Measurements from ENCODE around the gene MRPS17. TPM values are rescaled to one million over a fixed set of nuclear protein-coding genes. Genes with fewer than 3 reads are reported as not detected.
A peak's percentile ranks its signal among the peaks of the same experiment; 100 is the strongest.

The MRPS17 gene
- total and polyA plus RNA-seq, 5 experiments from 2014 or later = 11.4 to 21.4 (median 18.0) TPM

DNA sequence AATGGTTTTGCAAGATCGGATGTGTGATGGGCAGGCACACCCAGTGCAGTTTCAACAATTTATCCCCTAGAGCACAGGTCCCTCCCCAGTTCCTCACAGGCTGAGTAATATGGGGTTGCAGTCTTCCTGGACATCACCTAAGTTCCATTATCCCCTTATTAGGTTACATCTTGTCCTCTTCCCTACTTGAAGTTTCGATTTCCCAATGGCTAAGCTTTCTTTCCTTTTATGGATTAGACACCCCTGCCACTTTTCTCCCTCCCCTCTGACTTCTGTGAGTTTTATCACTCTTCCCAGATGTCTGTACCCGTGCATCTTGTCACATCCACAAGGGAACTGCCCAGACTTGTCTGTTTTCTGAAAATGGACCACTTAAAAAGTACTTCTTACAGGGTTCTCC is 10.3 kb downstream of the MRPS17 start:
- H3K27me3 Mint-ChIP-seq = no peaks in the 10 kb centered on the region
- POLR2A ChIA-PET = no interaction called here
- peak overlapping the region in 6 of 10 donors; percentile 22 to 65 (median 48) for H3K27ac Mint-ChIP-seq

GRCh38 chr7:55963584-55964168 is 12.0 kb downstream of the MRPS17 start:
- no peaks in the 10 kb centered on the region for H3K9me3 Mint-ChIP-seq
- H3K27me3 Mint-ChIP-seq = no peaks in the 10 kb centered on the region
- peaks cover 0 to 13% (median 3%) of the 10 kb centered on the region in 3 donors for H3K36me3 Mint-ChIP-seq
- peaks cover 19 to 43% (median 38%) of the 10 kb centered on the region in 4 donors for H3K4me1 Mint-ChIP-seq
- ATAC-seq = no peak
- peak overlapping the region; percentile 64 to 88 (median 76) for H3K4me3 Mint-ChIP-seq
- DNase-seq = no peak
- peak overlapping the region; percentile 84 to 93 (median 90) for H3K27ac Mint-ChIP-seq
- POLR2A ChIA-PET = interaction anchor here (1.2 kb wide), 1 partner anchor 8 kb away, joined by 4 read pairs; no protein-coding TSS in a partner anchor

More for the DNA sequence above, 10.3 kb downstream of the MRPS17 start:
- DNase-seq = no peak
- H3K36me3 Mint-ChIP-seq = peaks cover 0 to 4% (median 0%) of the 10 kb centered on the region in 3 donors
- H3K4me3 Mint-ChIP-seq = peak overlapping the region in 3 of 10 donors; percentile 15 to 36 (median 26)
- H3K4me1 Mint-ChIP-seq = peaks cover 20 to 38% (median 28%) of the 10 kb centered on the region in 4 donors
- no peak for ATAC-seq
- H3K9me3 Mint-ChIP-seq = no peaks in the 10 kb centered on the region

DNA sequence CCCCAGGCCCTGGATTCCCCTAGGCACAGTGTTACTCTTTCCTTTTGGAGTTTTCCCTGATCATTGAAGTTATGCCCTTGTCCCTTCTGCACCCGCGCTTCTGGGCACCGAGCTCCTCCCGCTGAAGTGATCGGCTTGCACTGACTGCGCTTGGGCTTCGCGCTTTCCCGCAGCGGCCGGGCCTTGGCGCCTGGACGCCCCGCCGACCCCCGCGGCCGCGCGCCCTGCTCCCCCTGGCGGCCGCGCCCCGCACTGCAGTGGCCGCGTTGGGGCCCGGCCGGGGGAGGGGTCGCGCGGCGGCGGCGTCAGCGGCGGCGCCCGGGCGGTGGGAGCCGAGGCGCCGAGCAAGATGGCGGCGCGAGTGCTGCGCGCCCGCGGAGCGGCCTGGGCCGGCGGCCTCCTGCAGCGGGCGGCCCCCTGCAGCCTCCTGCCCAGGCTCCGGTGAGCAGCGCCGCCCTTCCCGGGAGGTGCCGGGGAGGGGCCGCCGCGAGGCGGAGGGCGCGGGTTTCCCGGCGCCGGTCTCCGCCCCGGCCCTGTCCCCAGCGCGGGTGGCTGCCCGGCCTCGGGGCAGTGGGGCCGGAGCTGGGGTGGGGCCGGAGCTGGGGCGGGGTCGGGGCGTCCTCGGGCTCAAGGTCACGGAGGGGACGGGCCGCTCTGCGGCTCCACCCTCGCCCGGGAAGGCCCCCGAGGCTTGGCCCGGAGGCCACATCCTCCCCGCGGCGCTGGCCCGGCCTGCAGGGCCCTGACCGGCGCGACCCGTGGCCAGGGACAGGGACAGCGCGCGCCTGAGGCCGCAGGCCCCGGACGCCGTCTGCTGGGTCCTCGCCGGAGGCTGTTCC is 12.8 kb downstream of the MRPS17 start, which contains the start of gene NIPSNAP2:
TSS of gene NIPSNAP2 (plus strand) at position 325 of the 839 bp plus-strand sequence. CDS start at position 350, 25 bp downstream.
- no peaks in the 10 kb centered on the region for H3K27me3 Mint-ChIP-seq
- ATAC-seq (peak; percentile 88 to 90), DNase-seq (peak; percentile 30 to 81 (median 65))
- peaks cover 0 to 21% (median 3%) of the 10 kb centered on the region in 3 donors for H3K36me3 Mint-ChIP-seq
- no peaks in the 10 kb centered on the region for H3K9me3 Mint-ChIP-seq
- peak within 1 kb of the TSS; percentile 84 to 95 (median 92) for H3K27ac Mint-ChIP-seq
- peak within 1 kb of the TSS; percentile 66 to 92 (median 87) for H3K4me3 Mint-ChIP-seq
- POLR2A ChIA-PET = interaction anchor here (0.7 to 2.9 kb wide), 4 partner anchors 9 to 598 kb away, joined by 3 to 11 read pairs (median 4); partner anchors contain the start of genes MRPS17 and SUMF2
- peaks cover 25 to 49% (median 45%) of the 10 kb centered on the region in 4 donors for H3K4me1 Mint-ChIP-seq

- Mint-ChIP-seq H3K9me3 (no peaks in the 10 kb centered on the region), H3K36me3 (peaks cover 0 to 27% (median 5%) of the 10 kb centered on the region in 3 donors), H3K27me3 (no peaks in the 10 kb centered on the region), H3K27ac (peak overlapping the region; percentile 76 to 95 (median 92)), H3K4me3 (peak overlapping the region; percentile 66 to 92 (median 87)), H3K4me1 (peaks cover 28 to 55% (median 48%) of the 10 kb centered on the region in 4 donors)
- ATAC-seq (no peak), DNase-seq (peak in 1 of 10 donors; percentile 32)
- POLR2A ChIA-PET = interaction anchor here (0.7 to 2.9 kb wide), 3 partner anchors 14 to 599 kb away, joined by 3 to 11 read pairs (median 4); partner anchors contain the start of genes MRPS17 and SUMF2
Measured at GRCh38 chr7:55965100-55965470, 13.4 kb downstream of the MRPS17 start.

- Mint-ChIP-seq H3K9me3 (no peaks in the 10 kb centered on the region), H3K4me1 (peaks cover 32 to 63% (median 55%) of the 10 kb centered on the region in 4 donors), H3K36me3 (peaks cover 0 to 30% (median 5%) of the 10 kb centered on the region in 3 donors), H3K27me3 (no peaks in the 10 kb centered on the region), H3K4me3 (peak overlapping the region; percentile 27 to 88 (median 50)), H3K27ac (peak overlapping the region; percentile 8 to 89 (median 80))
- no peak for DNase-seq
- POLR2A ChIA-PET = interaction anchor here (2.9 kb wide), 1 partner anchor 99 kb away, joined by 11 read pairs; the partner anchor contains the start of gene SUMF2
- no peak for ATAC-seq
Measured at GRCh38 chr7:55965805-55966421, 14.2 kb downstream of the MRPS17 start.

DNA sequence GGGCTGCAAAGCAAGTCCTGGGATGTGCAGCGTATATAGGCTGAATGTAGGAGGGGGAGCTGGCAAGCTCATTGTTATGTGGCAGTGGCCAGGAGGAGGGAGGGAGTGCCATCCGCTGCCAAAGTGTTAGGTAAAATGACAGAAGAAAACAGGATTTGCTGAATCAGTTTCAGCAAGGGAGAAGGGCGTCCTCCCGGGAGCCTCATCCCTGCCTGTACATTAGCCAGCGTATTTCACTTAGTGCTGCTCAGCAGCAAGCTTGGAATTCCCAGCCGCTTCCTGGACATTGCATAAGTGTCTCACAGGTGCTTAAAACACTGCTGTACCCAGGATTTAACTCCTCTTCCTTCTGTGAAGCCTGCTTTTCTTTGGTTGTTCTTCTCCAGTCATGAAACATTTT is 15.2 kb downstream of the MRPS17 start:
- peak overlapping the region in 5 of 10 donors; percentile 2 to 68 (median 20) for H3K4me3 Mint-ChIP-seq
- H3K4me1 Mint-ChIP-seq = peaks cover 35 to 70% (median 60%) of the 10 kb centered on the region in 4 donors
- no peaks in the 10 kb centered on the region for H3K9me3 Mint-ChIP-seq
- peak overlapping the region in 7 of 10 donors; percentile 1 to 86 (median 18) for H3K27ac Mint-ChIP-seq
- POLR2A ChIA-PET = interaction anchor here (2.9 kb wide), 1 partner anchor 98 kb away, joined by 11 read pairs; the partner anchor contains the start of gene SUMF2
- H3K27me3 Mint-ChIP-seq = no peaks in the 10 kb centered on the region
- ATAC-seq (no peak), DNase-seq (no peak)
- peaks cover 0 to 30% (median 5%) of the 10 kb centered on the region in 3 donors for H3K36me3 Mint-ChIP-seq

DNA sequence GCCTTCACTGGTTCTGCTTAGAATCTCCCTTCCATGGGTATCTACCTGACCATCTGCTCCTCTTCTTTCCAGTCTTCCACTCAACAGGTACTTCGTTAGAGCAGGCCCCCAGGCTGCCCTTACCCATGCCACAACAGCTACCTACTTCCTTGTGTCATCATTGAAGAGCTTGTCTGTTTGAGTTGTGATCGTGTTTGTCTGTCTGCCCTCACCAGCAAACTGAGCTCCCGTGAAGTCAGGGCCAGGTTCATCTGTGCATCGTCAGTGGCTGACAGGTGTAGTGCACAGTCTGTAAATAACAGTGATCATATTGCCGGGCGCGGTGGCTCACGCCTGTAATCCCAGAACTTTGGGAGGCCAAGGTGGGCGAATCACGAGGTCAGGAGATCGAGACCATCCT is 17.7 kb downstream of the MRPS17 start:
- peak overlapping the region in 1 of 10 donors; percentile 26 for H3K4me3 Mint-ChIP-seq

GRCh38 chr7:55970561-55970960 is 18.9 kb downstream of the MRPS17 start:
- Mint-ChIP-seq H3K9me3 (no peaks in the 10 kb centered on the region), H3K36me3 (peaks cover 0 to 34% (median 5%) of the 10 kb centered on the region in 3 donors), H3K4me1 (peaks cover 35 to 70% (median 47%) of the 10 kb centered on the region in 4 donors), H3K27ac (peak overlapping the region in 3 of 10 donors; percentile 11 to 63 (median 40)), H3K4me3 (peak overlapping the region in 2 of 10 donors; percentile 23 to 39), H3K27me3 (no peaks in the 10 kb centered on the region)
- POLR2A ChIA-PET = no interaction called here
- DNase-seq (no peak), ATAC-seq (no peak)

More for the DNA sequence above, 17.7 kb downstream of the MRPS17 start:
- no peaks in the 10 kb centered on the region for H3K9me3 Mint-ChIP-seq
- H3K4me1 Mint-ChIP-seq = peaks cover 29 to 58% (median 47%) of the 10 kb centered on the region in 4 donors
- DNase-seq (no peak), ATAC-seq (no peak)
- H3K27me3 Mint-ChIP-seq = no peaks in the 10 kb centered on the region
- POLR2A ChIA-PET = no interaction called here
- peak overlapping the region in 5 of 10 donors; percentile 17 to 78 (median 51) for H3K27ac Mint-ChIP-seq
- H3K36me3 Mint-ChIP-seq = peaks cover 0 to 33% (median 5%) of the 10 kb centered on the region in 3 donors

DNA sequence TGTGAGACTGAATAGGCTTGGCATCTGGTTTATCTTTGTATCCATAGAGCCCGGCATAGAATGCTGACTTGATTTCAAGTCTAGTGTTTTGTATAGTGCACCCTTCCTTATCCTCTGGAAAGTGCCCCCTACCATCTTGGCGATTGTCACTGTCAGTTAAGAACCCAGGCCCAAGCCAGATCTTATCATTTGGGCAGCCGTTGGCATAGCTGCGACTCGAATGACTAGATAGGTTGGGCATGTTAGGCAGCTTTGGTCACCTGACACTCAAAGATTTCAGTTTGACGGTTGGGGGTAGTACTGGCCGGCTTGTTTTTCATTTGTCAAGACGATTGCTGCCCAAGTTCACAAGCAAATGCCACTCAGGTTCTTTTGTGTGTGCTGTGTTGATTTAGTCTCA is 19.3 kb downstream of the MRPS17 start:
- no peak overlapping the region for H3K4me3 Mint-ChIP-seq
- peaks cover 0 to 34% (median 5%) of the 10 kb centered on the region in 3 donors for H3K36me3 Mint-ChIP-seq
- no peak for ATAC-seq
- DNase-seq = no peak
- H3K27me3 Mint-ChIP-seq = no peaks in the 10 kb centered on the region
- POLR2A ChIA-PET = no interaction called here
- H3K9me3 Mint-ChIP-seq = no peaks in the 10 kb centered on the region
- peak overlapping the region in 2 of 10 donors; percentile 35 to 63 for H3K27ac Mint-ChIP-seq
- H3K4me1 Mint-ChIP-seq = peaks cover 32 to 66% (median 43%) of the 10 kb centered on the region in 4 donors

- POLR2A ChIA-PET = no interaction called here
- peaks cover 24 to 41% (median 32%) of the 10 kb centered on the region in 4 donors for H3K4me1 Mint-ChIP-seq
- H3K9me3 Mint-ChIP-seq = no peaks in the 10 kb centered on the region
- H3K27me3 Mint-ChIP-seq = no peaks in the 10 kb centered on the region
- H3K27ac Mint-ChIP-seq = peak overlapping the region in 2 of 10 donors; percentile 53 to 59
- H3K36me3 Mint-ChIP-seq = peaks cover 0 to 33% (median 5%) of the 10 kb centered on the region in 3 donors
- ATAC-seq = no peak
- no peak for DNase-seq
- no peak overlapping the region for H3K4me3 Mint-ChIP-seq
Measured at GRCh38 chr7:55973747-55974250, 22.1 kb downstream of the MRPS17 start.

GRCh38 chr7:55975988-55976633 is 24.4 kb downstream of the MRPS17 start:
- no peak overlapping the region for H3K4me3 Mint-ChIP-seq
- H3K27me3 Mint-ChIP-seq = no peaks in the 10 kb centered on the region
- H3K27ac Mint-ChIP-seq = peak overlapping the region in 3 of 10 donors; percentile 15 to 53 (median 22)
- peaks cover 0 to 40% (median 15%) of the 10 kb centered on the region in 3 donors for H3K36me3 Mint-ChIP-seq
- POLR2A ChIA-PET = no interaction called here
- H3K9me3 Mint-ChIP-seq = no peaks in the 10 kb centered on the region
- ATAC-seq (no peak), DNase-seq (no peak)
- peaks cover 8 to 24% (median 18%) of the 10 kb centered on the region in 4 donors for H3K4me1 Mint-ChIP-seq
